Kidney epithelial cell (primary cell): ENCODE results near the gene LIN7C. TPM values are rescaled to one million over a fixed set of nuclear protein-coding genes. Genes with fewer than 3 reads are reported as not detected.

Source experiments
- DNase-seq: peaks from one replicate; pipeline ENCODE4 v3.0.0-alpha.2; 2010; ENCODE audit warnings: low read depth
- H3K27me3 ChIP-seq: 2 replicates; pipeline ENCODE4 v1.6.0; 2011; ENCODE audit warnings: low read length; ENCODE audit not compliant: control insufficient read depth, insufficient read depth
- H3K36me3 ChIP-seq: 2 replicates; pipeline ENCODE4 v1.5.1; 2011; ENCODE audit warnings: low read length; ENCODE audit not compliant: control insufficient read depth, insufficient read depth
- H3K4me3 ChIP-seq: 2 replicates; pipeline ENCODE4 v1.5.1; 2011; ENCODE audit warnings: low read depth, mild to moderate bottlenecking, control low read depth, low read length
- CTCF ChIP-seq: IDR thresholded peaks from 2 replicates; pipeline ENCODE4 v1.5.1; 2011; ENCODE audit warnings: mild to moderate bottlenecking, moderate library complexity, low read length, control low read depth, inconsistent platforms; ENCODE audit not compliant: insufficient read depth, poor library complexity, severe bottlenecking
- total RNA-seq: library from RNA; depleted of rRNA; stranded (reverse); fragments of >200 nt; gene quantifications from 2 replicates; pipeline ENCODE4 v1.2.3, GENCODE V29; 2015

Gene LIN7C
- total RNA-seq, 1 donor from 2014 or later, result 41.4 TPM

GRCh38 chr11:27495710-27496300 is 10.8 kb downstream of the LIN7C start:
- Histone ChIP-seq H3K36me3 (peaks cover 4% of the 10 kb centered on the region), H3K4me3 (no peak overlapping the region), H3K27me3 (no peaks in the 10 kb centered on the region)
- no peak for TF ChIP-seq CTCF
- no peak for DNase-seq

- no peaks in the 10 kb centered on the region for H3K27me3 ChIP-seq
- H3K36me3 ChIP-seq, result peaks cover 5% of the 10 kb centered on the region
- no peak for TF ChIP-seq CTCF
- no peak for DNase-seq
- H3K4me3 ChIP-seq, result no peak overlapping the region
Measured at GRCh38 chr11:27489092-27489491, 17.5 kb downstream of the LIN7C start.

GRCh38 chr11:27487706-27488105 is 18.9 kb downstream of the LIN7C start:
- Histone ChIP-seq H3K27me3 (no peaks in the 10 kb centered on the region), H3K36me3 (peaks cover 5% of the 10 kb centered on the region), H3K4me3 (no peak overlapping the region)
- no peak for DNase-seq
- TF ChIP-seq CTCF, result no peak

DNA sequence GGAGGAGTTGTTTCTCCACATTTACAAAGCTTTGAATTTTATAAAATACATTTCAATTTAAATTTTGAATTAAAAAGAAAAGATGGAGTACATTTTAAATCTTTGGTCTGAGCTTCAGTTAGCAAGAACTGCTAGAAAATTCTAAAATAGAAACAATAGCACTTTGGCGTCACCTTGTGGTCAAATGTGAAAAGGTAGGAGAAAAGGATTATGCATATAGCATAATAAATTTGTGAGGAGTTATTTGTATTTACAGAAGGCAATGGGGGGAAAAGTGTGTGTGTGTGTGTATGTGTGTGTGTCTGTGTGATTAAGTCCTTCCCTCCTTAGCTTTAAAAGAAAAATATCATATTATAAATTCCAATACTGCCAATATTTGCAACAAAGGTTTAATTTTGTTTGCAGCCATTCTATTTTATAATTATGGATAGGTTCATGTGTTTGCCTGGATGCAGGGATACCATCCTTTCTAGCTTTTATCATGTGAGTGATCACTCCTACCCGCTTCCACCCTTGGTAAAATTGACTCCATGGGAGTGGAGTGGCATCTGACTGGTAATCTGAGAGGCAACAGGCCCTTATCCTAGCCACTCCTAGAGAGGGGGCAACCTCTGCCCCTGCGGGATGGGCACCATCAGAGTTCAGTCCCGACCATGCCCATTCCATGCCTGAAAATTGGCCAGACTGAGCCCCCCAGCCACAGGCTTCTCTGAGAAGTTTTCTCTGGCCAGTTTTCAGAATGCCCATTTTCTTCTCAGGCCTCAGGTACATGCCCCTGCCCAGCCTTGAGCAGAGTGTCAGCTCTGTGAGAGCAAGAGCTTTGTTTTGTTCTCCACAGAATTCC is 20.4 kb downstream of the LIN7C start:
- Histone ChIP-seq H3K36me3 (peaks cover 5% of the 10 kb centered on the region), H3K27me3 (no peaks in the 10 kb centered on the region), H3K4me3 (no peak overlapping the region)
- DNase-seq, result no peak
- peak; percentile 89 for TF ChIP-seq CTCF

DNA sequence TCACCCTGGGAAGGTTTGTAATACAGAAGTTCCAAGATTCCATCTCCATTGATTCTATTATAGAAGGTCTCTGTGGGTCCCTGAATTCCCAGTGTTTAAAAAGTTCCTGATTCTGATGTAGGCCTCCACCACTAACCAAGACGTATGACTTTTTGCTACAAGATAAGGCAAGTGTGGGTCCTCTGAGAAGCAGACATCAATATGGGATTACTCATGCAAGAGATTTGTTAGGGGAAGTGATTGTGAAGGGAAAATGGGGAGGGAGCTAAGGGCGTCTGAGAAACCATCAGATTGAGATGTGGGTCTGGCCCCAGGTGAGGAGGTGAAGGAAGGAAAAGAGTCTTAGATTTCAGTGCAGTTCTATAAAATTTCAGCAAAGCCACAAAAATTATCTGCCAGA is 23.8 kb downstream of the LIN7C start:
- H3K36me3 ChIP-seq, result no peaks in the 10 kb centered on the region
- no peaks in the 10 kb centered on the region for H3K27me3 ChIP-seq
- no peak overlapping the region for H3K4me3 ChIP-seq
- TF ChIP-seq CTCF, result no peak
- DNase-seq, result no peak
